Epithelial cell of proximal tubule (primary cell): Measurements from ENCODE around the gene LRRC46. TPM values are rescaled to one million over a fixed set of nuclear protein-coding genes. Genes with fewer than 3 reads are reported as not detected.

Experiments used
- DNase-seq: peaks from one replicate; pipeline ENCODE4 v3.0.0-alpha.2; 2011; ENCODE audit warnings: low read depth
- H3K4me3 ChIP-seq: 2 replicates; pipeline ENCODE4 v1.5.1; 2011; ENCODE audit warnings: low read depth, mild to moderate bottlenecking, low read length
- total RNA-seq: library from RNA; depleted of rRNA; stranded (reverse); fragments of >200 nt; gene quantifications from 2 replicates; pipeline ENCODE4 v1.2.3, GENCODE V29; 2015
- TF ChIP-seq, protein P1 (sequence below): conservative IDR thresholded peaks from 2 replicates; pipeline ENCODE4 v1.5.1; 2012; ENCODE audit warnings: low read depth, mild to moderate bottlenecking, low read length

LRRC46 gene
- total RNA-seq, 1 donor from 2014 or later = not detected

DNA sequence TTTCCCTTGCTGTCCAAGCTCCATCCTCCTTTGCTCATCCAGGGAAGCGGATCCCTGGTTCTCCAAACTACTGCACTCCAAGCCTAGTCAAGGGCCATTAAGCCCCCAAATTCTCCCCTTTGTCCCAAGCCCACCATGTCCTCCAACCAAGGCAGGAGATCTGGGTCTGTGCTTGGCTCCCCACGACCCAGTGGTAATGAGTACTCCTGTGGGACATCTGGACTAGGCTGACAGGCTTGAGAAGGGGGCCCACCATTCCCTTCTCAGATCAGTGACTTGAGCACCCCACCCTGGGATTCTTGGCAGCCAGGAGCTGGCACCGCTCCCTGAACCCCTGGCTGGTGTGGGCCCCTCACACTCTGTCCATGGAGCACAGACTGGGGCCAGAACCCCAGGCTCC is 27.0 kb upstream of the LRRC46 start:
- H3K4me3 ChIP-seq = no peak overlapping the region
- TF ChIP-seq, protein P1, sequence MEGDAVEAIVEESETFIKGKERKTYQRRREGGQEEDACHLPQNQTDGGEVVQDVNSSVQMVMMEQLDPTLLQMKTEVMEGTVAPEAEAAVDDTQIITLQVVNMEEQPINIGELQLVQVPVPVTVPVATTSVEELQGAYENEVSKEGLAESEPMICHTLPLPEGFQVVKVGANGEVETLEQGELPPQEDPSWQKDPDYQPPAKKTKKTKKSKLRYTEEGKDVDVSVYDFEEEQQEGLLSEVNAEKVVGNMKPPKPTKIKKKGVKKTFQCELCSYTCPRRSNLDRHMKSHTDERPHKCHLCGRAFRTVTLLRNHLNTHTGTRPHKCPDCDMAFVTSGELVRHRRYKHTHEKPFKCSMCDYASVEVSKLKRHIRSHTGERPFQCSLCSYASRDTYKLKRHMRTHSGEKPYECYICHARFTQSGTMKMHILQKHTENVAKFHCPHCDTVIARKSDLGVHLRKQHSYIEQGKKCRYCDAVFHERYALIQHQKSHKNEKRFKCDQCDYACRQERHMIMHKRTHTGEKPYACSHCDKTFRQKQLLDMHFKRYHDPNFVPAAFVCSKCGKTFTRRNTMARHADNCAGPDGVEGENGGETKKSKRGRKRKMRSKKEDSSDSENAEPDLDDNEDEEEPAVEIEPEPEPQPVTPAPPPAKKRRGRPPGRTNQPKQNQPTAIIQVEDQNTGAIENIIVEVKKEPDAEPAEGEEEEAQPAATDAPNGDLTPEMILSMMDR = no peak
- no peak for DNase-seq

DNA sequence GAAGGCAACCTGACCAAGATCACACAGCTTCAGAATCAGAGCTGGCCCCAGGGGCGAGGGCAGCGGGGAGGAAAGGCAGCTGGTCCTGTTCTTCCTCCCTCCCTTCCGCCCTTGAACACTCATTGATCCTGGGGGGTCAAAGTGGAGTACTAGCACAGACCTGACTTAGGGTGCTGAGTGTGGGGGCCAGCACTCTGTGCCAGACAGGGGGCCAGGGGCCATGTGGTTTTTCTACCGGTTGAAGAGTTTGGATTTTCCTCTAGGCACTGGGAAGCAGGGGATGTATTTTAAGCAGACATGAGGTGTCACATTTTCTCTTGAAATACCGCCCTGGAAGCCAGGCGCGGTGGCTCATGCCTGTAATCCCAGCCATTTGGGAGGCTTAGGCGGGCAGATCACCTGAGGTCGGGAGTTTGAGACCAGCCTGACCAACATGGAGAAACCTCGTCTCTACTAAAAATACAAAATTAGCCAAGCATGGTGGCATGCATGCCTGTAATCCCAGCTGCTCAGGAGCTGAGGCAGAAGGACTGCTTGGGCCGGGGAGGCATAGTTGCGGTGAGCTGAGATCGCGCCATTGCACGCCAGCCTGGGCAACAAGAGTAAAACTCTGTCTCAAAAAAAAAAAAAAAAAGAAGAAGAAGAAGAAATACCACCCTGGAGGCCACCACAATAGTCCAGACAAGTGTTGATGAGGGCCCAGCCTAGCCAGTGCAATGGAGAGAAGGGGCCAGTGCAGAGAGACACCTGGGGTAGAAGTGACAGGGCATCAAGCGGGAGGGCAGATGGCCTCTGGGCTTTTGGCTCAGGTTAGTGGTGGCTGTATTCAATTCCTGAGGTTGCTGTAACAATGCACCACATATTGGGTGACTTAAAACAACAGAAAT is 25.2 kb upstream of the LRRC46 start:
- TF ChIP-seq, protein P1 = no peak
- H3K4me3 ChIP-seq = no peak overlapping the region
- no peak for DNase-seq

DNA sequence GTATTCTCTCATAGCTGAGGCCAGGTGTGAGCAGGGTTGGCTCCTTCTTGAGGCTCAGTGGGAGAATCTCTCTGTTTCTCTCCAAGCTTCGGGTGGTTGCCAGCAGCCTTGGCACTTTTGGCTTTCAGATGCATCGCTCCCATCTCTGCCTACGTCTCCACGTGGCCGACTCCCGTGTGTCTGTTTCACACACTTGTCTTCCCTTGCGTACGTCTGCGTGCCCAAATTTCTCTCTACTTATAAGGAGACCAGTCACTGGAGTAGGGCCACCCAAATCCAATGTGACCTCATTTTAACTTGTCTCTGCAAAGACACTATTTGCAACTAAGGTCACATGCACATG is 24.6 kb upstream of the LRRC46 start:
- no peak overlapping the region for H3K4me3 ChIP-seq
- no peak for DNase-seq
- TF ChIP-seq, protein P1 = no peak

DNA sequence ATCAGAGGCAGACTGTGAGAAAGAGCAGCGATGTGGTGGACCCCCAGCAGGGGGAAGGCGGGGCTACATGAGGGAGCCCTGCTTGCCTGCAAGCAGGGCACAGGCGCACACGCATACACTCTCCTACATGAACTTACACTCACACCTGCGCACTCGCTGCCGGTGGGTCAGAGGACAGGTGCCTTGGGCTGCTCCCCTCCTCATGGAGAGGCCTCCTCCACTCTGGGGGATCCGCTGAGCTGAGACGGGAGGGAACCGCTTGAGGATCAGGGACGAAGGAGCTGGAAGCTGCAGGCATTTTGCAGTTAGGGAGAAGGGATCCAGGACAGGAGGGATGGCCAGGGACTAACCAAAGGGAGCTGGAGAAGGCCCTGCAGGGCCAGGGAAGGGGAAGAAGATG is 24.0 kb upstream of the LRRC46 start:
- TF ChIP-seq, protein P1 = no peak

DNA sequence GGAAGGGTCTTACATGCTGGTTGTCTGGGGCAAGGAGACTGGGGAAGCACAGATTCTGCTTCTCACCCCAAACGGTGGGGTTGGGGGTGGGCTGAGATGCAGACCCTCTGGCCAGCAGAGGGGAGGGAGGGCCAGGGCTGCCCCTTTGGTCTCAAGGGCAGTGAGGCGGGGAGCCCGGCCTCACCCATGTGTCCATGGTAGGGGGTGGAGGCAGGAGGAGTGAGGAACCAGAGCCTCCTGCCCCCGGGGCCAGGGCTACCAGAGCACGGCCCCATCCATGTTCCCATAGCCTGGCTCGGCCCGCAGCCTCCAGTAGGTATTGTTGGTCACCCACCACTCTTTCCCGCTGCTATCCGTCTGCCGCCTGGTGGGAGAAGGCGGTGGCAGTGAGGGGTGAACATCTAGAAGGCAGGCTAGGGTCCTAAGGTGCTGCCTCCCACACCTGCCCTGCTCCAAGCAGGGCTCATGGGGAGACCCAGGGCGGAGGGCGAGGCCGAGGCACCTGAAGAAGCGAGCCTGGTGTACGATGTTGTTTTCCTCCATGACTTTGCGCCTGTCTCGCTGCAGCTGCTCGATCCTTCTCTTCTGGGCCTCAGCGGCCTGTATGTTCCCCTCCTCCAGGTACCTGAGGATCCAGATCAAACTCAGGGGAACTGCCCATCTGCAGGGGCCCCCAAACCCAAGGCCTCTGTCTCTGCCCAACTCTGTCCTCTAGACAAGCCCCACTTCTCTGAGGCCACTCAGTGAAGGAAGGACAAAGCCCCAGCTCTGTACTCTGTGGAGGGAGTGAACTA is 23.2 kb upstream of the LRRC46 start:
- TF ChIP-seq, protein P1 = no peak
- H3K4me3 ChIP-seq = no peak overlapping the region
- DNase-seq = no peak

More for the DNA sequence above, 24.0 kb upstream of the LRRC46 start:
- no peak overlapping the region for H3K4me3 ChIP-seq
- no peak for DNase-seq

DNA sequence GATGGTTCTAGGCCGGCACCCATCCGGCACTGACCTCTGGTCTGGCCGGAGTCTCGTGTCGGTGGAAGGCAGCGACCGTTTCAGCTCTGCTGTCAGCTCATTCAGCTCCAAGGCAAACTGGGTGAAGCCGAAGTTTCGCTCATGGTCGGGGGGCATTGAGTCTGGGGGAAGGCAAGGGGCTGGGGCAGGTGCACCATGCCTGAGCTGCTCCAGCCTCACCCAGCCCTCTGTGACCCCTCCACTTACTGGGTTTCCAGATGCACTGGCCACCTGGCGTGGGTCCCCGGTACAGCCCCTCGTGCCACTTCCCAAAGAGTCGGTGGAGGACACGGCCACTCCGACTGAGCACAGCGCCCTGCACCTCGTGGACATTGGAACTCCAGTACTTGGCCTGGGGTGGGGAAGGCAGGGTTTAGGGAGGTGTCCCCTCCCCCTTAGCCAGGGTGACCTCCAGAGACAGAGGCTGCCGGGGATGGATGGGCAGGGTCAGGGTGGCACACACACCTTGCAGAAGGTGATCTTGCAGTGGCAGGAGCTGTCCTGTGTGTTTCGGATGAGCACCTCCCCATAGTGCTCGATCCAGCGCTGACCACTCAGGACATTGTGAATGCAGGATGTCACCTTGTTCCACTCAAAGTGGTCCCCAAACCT is 22.5 kb upstream of the LRRC46 start:
- no peak for DNase-seq
- H3K4me3 ChIP-seq = no peak overlapping the region
- TF ChIP-seq, protein P1 = no peak
